ENCODE results near the gene NDUFA13. TPM values are rescaled to one million over a fixed set of nuclear protein-coding genes. Genes with fewer than 3 reads are reported as not detected.

NDUFA13 gene
- total RNA-seq, 1 experiment from 2014 or later = 202 TPM

DNA sequence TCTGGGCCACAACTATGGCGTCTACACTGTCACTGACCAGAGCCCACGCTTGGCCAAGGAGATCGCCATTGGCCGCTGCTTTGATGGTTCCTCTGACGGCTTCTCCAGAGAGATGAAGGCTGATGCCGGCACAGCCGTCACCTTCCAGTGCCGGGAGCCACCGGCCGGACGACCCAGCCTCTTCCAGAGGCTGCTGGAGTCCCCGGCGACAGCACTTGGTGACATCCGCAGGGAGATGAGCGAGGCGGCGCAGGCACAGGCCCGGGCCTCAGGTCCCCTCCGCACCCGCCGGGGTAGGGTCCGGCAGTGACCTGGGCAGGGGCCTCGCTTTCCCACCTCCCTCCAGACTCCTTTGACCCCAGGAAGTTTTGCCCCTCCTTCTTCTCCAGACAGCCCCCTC, 29.7 kb downstream of the NDUFA13 start:
- DNase-seq (ENCODE audit: low spot score) = no peak

DNA sequence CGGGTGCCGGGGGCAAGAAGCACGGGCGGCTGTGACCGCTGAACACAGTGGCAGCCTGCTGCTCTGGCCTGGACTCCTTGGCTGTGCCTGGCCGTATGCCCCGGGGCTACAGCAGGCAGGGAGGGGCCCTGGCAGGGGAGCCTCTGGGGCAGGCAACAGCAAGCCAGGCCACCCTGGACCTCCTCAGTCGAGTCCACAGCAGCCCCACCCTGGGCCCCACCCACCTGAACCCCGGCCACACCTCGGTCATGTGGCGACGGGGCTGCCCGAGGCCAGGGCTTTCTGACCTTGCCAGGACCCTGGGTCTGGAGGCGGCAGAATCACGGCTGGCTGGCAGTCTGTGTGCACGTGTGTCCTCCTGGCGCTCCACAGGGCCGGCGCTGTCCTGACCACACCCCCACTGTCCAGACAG, 30.7 kb downstream of the NDUFA13 start:
- no peak for DNase-seq (ENCODE audit: low spot score)

DNA sequence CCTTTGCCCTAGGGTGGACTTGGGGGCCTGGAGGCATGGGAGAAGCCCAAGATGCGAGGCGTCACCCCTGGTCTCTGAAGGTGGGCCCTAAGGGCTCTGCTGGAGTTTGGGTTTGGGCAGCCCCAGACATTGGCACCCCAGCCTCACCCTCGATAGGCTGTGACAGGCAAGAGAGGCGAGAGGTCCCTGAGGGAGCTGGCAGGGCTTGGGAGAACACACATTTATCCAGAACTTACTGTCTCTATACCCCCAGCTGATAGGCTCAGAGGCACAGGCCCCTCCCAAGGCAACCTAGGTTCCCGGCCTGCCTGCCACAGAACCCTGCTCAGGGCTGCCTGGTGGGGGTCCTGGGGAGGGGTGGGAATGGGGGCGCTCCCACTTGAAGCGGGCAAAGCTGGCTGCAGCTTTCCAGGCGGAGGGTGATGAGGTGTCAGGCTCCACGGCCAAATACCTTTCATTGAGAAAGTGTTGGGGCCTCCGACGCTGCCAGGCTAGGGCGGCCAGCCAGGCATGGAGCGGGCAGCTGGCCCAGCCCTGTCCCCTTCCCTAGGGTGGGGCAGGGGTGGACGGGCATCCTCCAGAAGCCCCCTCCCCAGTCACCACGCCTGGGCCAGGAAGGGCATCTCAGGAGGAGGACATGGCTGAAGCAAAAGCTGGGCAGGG, 31.8 kb downstream of the NDUFA13 start:
- no peak for DNase-seq (ENCODE audit: low spot score)

DNA sequence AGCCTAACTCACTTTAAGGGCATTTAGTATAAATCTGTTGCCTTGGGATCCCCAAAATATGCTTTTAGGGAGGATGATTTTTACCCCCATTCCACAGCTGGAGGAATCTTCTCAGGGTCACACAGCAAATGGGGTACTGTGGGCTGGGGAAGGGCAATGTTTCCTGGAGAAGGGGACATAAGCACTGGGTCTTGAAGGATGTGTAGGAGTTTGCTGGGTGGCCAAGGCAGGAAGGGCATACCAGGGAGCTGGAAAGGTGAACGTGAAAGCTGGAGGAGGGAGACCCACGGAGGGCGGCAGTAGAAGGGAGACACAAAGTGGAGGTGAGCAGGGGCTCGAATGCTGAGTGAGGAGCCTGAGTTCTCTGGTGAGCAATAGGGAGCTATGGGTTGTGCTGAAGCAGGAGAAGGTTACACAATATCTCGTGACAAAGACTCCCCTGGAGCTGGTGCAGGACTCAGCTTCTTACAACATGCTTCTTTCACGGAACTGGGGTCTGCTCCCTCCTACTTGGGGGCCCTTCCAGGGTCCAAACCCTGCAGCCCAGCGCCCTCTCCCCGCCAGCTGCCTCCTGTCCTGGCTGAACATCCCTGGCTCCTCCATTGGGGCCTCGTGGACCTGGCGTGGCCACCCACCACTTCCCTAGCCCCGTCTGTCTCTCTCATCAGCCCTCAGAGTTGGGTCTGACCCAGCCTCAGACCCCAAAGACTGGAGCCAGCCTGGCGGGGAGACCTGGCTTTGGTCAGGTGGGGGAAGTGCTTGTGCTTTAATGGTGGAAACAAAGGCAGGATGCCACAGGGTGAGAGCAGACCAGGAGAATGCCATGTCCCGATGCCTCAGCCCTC, 33.1 kb downstream of the NDUFA13 start:
- DNase-seq (ENCODE audit: low spot score) = no peak

- DNase-seq (ENCODE audit: low spot score) = no peak
Observed at GRCh38 chr19:19549804-19550464, 33.9 kb downstream of the NDUFA13 start.

DNA sequence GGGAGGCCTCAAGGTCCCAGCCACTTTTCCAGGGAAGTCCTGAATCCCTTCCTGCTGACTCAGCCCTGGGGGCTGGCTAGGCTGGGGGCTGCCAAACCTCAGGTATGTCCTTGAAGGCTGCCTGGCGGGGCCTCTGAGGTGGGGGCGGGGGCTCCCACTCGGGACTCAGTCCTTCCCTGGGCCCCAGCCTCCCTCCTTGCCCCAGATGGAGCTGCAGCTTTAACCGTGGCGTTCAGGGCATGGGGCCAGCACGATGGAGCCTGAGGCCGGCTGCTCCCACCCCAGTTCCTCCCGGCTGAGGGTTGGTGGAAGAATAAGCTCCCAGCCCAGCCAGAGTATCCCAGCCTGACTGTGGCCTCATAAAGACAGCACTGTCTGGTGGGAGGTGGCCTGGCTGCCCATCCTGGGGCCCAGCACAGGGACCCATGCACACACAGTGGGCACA, 34.5 kb downstream of the NDUFA13 start:
- no peak for DNase-seq (ENCODE audit: low spot score)

DNA sequence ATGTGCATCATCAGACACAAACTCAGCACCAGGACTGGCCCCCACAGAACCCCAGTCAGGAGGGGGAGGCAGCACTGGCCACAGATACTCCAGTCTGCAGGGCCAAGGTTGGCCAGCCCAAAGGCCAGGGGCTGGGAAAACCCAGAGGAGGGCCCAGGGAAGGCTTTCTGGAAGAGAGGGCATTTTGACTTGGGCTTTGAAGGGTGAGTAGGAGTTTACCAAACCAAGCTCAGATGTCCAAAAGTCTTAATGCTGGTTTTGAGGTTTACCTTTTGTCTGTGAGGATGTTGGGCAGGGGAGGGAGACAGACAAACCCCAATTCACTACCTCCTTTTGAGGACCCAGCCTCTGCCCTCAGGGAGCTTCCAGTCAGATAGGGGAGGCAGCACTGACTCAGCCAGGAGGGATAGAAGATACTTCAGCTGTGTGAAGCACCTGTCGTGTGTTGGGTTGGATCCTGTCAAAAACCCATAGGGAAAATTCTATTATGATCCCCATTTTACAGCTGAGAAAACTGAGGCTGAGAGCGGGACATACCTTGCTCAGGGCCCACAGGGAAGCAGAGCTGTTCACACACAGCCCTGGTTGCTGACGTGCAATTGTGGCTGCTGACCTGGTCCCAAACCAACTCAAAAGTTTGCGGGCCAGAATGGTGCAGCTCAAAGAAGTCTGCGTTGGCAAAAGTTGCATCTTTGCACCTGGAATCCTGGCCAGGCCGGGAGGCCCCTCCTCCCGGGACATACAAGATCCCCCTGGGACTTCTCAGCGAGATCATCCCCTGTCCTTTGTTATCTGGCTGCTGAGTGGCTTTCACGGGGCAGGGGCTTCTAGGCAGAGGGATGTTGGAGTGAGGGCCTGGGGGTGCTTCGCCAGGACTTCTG, 35.2 kb downstream of the NDUFA13 start:
- DNase-seq (ENCODE audit: low spot score) = no peak

- DNase-seq (ENCODE audit: low spot score) = no peak
Observed at GRCh38 chr19:19551853-19552192, 35.8 kb downstream of the NDUFA13 start.

DNA sequence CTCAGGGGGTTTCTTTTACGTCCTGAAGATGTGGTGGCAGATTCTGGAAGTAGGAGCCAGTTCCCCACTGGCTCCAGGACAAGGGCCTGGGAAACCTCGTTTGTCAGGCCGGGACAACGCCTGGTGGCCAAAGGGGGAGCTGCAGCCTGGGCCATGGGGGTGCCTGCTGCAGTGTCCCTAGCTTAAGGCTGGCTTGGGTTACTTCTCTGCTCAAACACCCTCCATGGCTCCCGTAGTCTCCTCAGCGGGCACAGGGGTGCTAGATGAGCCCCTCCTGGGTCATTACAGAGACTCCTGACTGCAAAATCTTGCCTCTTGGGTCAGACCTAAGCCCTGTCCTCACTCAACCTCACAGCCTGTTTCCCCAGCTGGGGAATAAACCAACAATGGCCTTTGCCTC, 36.8 kb downstream of the NDUFA13 start:
- peak; percentile 41 for DNase-seq (ENCODE audit: low spot score)

DNA sequence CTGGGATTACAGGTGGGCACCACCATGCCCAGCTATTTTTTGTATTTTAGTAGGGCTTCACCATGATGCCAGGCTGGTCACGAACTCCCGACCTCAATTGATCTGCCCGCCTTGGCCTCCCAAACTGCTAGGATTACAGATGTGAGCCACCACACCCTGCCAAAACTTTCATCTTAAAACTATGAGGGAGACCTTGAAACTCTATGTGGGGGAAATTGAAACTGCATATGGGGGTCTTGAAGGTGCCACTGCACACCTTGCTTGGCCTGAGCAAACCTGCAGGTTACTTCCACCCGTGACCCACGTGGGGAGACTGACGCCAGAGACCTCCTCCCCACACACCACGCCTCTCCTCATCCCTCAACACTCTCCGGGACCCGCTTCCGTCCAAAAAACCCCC, 37.6 kb downstream of the NDUFA13 start:
- DNase-seq (ENCODE audit: low spot score) = no peak

DNA sequence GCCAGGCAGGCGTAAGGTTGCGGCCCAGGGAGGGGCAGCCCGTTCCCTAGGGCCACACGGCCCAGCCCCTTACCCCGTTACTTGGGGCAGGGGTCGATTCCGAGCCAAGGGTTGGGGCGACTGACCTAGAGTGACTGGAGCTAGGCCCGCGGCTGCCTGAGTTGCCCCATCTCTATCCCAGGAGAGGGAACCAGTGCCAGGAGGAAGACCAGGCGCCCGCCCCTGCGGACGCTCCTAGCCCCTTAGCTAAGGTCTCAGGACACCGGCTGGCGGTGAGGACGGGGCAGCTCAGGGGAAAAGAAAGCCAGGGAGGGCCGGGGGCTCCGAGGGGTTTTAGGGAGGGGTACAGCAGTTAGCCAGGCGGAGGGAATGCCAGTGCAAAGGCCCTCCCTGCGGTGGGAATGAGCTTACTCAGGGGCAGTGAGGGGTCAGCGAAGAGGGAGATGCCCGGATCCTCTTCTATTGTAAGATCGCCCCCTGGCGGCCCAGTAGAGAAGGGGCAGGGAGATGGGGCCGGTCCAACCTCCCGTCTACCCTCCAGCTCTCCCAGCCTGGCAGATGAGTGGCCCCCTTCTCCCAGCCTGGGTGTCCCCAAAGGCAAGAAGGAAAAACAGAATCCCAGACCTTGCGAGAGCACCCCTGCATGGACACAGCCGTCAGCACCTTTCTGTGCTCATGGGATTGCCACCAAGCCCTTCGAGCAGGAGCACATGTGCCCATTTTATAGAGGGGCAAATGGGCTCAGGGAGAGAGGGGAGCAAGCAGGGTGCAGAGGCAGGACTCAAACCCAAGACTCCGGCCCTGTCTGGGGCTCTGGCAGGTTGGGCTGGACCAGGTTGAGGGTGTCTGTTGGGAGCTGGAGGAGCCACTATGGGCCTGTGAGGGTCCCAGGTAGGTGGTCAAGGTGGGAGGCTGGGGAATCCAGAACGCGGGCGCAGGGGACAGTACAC, 38.3 kb downstream of the NDUFA13 start:
- DNase-seq (ENCODE audit: low spot score) = peak; percentile 41

DNA sequence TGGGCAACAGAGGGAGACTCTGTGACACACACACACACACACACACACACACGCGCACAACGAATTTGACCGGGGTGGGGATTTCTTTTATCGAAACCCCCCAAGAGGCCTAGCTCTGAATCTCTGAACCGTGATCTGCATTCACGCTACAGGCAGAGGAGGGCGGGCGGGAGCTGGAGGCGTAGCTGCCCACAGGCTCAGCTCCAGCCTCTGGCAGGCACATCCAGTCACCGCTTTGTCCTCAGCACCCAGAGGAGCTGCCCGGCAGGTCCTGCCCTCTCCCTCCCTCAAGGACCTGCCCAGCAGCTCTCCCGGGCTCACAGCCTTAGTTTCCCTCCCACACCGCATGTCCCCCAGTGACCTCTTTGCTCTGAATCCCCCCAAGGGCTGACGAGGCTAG, 42.0 kb downstream of the NDUFA13 start:
- DNase-seq (ENCODE audit: low spot score) = no peak

GRCh38 chr19:19558636-19559035, 42.6 kb downstream of the NDUFA13 start:
- no peak for DNase-seq (ENCODE audit: low spot score)

DNA sequence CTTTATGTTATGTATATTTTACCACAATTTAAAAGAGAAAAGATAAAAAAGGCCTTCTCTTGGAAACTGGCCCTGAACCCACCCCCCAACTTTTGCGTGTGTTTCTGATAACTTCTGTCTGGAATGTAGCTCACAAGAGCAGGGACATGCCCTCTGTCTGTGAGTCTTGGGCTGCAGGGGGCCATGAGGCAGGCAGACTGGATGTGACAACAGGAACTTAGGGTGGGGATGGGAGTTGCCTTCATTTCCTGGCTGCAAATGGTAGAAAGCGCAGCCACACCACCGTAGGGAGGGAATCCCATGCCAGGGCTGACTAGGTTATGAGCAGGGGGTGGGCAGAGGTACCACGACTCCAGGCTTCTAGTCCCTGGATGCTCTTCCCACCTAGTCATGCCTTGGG, 43.9 kb downstream of the NDUFA13 start:
- DNase-seq (ENCODE audit: low spot score) = no peak

DNA sequence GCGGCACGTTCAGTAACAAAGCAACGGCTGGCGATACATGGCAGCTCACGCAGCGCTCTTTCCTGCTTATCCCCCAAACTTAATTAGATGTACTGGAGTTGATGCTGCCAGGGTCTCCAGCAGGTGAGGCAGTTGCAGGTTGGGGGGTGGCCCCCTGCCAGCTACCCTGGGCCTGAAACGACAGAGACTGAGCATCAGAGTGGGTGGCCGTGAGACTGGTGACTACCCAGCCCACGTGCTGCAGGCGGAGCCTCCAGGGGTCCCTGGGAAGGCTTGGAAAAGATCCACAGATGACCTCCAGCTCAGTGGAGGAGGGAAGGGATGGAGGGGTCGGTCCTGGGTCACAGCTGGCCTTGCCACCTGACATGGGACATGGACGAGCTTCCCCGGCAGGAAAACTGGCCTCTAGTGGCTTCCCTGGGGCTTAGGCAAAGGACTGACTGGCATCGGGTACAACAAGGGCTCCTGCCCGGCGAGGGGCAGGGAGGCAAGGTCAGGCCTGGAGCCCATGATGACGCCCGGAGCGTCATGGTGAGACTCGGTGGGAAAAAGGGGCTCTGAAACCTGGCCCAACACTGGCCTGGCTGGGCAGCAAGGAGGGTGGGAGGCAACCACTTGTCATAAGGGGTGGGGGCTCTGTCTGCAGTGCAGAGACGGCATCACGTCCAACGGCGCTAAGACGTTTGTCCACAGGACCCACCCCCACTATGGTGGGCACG, 46.1 kb downstream of the NDUFA13 start:
- DNase-seq (ENCODE audit: low spot score) = no peak

DNA sequence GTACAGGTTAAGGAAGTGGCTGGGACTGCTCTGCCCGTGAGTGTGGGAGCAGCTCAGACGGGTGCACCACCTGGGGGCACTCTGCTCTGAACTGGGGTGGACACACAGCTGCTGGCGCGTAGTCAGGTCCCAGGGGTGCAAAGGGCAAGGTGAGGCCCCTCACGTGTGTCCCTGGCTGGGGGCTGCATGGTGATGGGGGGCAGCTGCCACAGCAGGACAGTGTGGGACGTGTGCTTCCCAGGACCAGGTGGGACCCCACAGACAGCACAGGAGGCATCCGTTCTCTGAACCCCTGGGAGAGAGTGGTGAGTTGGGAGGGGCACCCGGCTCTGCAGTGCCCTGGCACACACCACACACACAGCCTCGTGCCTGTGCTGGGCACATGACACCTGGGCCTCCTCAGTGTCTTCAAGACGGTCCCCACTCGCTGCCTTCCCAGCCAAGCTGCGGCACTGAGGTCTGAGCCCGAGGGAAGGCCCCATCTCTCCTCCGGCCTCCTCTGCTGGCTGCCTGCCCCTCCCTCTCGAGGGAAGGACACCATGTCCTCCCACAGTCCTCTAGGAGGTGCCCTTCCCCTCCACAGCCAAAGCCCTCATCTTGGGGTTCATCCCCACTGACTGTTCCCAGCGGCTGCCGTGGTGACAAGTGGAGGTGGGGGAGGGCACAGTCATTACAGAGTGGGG, 46.8 kb downstream of the NDUFA13 start:
- no peak for DNase-seq (ENCODE audit: low spot score)

DNA sequence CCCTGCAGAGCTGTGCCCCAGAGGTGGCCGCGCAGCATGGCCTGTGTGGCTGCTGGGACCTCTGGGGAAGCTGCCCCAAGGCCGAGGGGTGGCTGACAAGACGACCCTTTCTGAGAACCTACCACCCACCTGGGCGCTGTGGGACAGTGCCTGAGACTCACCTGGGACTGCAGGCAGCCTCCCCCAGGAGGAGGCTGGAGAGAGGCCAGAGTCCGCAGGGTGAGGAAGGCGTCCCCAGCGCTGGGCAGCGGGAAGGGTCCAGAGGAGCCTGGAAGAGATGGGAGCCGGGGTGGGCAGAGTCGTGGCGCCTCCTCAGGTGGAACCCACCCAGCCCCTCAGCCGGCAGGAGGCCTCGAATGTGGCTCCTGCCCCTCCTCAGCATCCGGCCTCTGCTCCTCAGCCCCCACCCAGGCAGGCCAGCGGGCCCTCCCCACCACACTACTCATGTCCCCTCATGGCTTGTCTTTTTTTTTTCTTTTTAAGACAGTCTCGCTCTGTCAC, 47.4 kb downstream of the NDUFA13 start:
- DNase-seq (ENCODE audit: low spot score) = no peak

DNA sequence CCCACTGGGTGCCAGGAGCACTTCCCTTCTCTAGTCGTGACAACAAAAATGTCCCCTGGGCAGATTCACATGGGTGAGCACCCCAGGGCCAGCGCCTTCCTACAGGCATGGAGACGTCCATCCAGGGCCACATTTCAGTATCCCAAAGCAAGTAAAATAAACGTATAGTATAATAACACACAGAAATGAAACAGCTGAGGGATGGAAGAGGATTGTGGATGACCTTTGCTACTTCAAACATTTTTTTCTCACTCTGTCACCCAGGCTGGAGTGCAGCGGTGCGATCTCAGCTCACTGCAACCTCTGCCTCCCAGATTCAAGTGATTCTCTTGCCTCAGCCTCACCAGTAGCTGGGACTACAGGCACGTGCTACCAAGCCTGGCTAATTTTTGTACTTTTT, 50.3 kb downstream of the NDUFA13 start:
- no peak for DNase-seq (ENCODE audit: low spot score)

DNA sequence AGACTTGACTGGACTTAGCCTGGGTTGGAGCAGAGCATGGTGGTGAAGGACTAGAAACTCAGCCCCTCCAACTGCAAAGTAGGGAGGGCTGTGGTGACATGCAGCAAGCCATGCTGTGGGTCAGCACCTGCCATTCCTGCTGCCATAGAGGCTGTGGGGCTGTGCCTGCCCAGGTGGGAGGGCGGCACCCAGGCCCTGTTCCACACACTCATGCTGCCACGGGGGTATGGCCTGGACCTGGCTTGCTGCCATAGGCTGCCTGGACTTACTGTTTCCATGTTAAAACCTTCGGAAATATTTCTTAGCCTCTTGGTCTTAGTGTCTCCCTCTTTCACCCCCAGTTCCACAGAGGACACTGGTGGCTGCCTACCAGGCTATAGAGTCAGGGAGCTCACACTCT, 51.4 kb downstream of the NDUFA13 start:
- DNase-seq (ENCODE audit: low spot score) = no peak
